Central memory CD4-positive, alpha-beta T cell (primary cell): Measurements from ENCODE around the gene LYPD4.

Experiments
- DNase-seq: peaks from one replicate; pipeline ENCODE4 v3.0.0; 2022

The LYPD4 gene

GRCh38 chr19:41850381-41850780, 5.9 kb upstream of the LYPD4 start:
- DNase-seq = no peak

DNA sequence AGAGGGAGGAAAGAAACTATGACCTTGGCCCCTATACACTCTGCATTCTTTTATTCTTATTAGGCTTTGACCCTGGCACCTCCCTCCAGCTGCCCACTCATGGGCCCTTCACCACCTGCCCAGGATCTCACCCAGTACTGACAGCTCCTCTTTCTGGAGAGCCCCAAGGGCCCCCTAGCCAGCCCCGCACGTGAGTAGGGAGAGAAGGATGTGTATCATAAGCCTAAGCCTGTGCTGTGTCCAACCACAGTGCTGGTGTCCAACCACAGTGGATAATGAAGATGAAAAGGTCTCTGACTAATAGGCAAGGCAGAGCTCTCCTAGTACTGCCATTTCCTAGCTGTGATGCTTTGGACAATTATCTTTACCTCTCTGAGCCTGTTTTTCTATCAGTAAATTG, 4.6 kb upstream of the LYPD4 start:
- no peak for DNase-seq

DNA sequence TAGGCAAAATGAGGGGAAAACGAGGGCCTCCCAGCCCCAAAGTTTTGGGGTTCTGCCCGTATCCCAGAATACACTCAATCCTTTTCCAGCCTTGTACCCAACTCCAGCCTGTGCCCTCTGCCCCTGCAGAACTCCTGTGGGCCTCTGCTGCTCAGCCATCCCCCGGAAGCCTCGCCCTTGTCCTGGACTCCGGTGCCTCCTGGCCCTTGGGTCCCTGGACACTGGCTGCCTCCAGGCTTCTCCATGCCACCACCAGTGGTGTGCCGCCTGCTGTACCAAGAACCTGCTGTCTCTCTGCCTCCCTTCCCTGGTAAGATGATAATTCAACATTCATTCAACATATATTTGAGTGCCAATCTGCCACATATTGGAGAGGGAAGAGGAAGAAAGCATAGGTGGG, 4.2 kb upstream of the LYPD4 start:
- no peak for DNase-seq

GRCh38 chr19:41847351-41848105, 3.0 kb upstream of the LYPD4 start:
- no peak for DNase-seq

DNA sequence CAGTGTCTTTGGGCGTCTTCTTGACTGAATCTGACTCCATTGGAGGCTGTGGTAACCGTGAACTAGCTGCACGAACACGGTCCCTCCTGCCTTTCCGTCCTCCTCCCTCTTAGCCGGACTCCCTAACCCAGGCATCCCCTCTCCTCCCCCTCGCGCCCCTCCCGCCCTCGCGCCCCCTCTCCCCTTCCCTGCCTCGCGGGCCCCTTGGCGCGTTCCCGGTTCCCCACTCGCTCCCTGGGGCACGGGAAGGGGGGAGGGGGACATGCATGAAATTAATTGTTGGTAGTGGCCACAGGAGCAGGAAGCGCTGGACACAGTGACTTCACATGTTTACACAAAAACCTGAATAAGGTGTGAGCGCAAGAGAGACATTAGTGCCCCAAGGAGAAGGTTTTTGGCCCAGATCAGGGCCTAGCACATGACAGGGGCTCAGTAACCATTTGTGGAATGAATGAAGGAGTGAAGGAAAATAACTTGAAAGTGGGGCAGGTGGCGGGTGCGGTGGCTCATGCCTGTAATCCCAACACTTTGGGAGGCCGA, 638 bp upstream of the LYPD4 start:
- DNase-seq = no peak

- DNase-seq = no peak
Observed at GRCh38 chr19:41845001-41845050, 343 bp upstream of the LYPD4 start, which contains the start of gene DMRTC2. Gene DMRTC2 (plus strand): TSS chr19:41845042. CDS start chr19:41847429, 2,387 bp downstream.

- no peak for DNase-seq
Observed at GRCh38 chr19:41843371-41843770, 1.1 kb downstream of the LYPD4 start.

DNA sequence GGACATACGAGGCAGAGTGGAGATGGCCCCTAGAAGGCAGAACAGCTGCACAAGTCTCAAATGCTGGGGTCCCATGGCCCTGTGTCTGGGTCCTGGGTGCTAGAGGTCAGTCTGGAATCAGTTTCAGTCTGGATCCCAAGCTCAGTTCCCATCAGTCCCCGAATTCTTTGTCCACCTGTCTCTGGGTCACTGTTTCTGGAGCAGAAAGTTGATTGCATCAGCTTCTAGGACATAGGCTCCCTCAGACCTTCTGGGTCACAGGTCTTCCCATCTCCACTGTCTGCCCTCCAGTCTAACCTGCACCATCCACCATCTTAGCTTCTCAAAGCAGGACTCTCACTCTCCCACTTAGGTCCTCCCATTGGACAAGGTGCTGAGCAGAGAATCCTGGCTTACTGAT, 5.3 kb downstream of the LYPD4 start:
- no peak for DNase-seq

DNA sequence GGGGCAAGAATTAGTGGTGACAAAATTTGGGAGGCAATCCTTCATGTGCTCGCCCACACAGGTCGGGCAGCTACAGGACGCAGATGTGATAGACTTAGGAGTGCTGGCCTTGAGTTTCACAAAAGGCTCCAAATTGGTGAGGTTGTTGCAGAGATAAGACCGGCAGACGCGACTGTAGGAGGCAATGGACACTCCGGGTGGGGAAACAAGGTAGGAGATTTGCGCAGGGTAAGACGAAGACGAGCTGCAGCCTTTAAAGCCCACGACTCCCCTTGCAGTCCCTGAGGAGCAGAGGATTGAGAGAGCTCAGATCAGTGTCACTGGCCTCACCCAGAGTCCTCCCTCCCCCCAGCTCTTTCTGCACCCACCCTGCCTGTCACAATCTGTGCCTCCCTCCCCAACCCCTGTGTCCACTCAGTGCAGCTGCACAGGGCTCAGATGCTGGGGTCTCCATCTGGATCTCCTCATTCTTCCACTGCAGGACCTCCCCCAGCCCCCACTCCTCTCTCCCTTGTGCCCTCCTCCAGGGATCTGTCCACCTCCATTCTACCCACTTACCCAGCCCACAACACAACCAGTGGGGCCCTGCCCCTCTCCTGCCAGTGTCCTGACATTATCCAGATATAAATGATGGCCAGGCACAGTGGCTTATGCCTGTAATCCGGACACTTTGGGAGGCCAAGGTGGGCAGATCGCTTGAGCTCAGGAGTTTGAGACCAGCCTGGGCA, 6.3 kb downstream of the LYPD4 start:
- DNase-seq = no peak

- DNase-seq = peak; percentile 39
Observed at GRCh38 chr19:41821003-41821735, 23.3 kb downstream of the LYPD4 start.

DNA sequence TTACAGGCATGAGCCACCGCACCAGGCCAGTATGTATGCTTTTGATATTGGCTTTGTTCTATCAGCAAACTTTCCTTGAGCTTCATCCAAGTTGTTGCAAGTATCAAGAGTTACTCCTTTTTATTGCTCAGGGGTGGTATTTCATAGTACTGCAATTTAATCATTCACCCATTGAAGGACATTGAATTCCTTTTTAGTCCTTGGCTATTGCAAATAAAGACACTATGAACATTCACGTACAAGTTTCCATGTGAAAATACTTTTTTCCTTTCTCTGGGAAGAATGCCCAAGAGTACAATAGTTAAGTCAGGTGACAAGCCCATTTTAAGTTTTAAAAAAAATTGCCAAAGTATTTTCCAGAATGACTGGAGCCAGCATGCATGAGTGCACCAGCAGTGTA, 27.7 kb downstream of the LYPD4 start:
- DNase-seq = no peak

GRCh38 chr19:41815301-41815700, 29.2 kb downstream of the LYPD4 start:
- DNase-seq = no peak

DNA sequence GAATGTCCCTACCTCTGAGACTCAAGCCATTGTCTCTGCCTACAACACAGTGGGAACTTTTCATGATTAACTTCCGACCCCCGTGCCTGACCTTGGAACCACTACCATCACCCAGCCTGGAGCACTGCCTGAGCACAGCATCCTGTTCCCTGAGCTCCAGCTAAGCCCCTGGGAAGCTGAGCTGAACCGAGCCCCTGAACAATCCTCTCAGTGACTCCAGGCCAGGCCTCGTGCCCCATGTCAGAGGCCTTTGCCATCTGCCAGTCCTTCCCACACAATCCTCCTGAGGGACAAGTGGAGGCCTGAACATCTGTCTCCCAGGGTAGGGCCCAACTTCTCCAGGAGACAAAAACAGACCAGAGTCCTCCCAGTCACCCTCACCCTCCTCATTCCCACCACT, 30.6 kb downstream of the LYPD4 start:
- no peak for DNase-seq

- DNase-seq = no peak
Observed at GRCh38 chr19:41811981-41812380, 32.5 kb downstream of the LYPD4 start.

DNA sequence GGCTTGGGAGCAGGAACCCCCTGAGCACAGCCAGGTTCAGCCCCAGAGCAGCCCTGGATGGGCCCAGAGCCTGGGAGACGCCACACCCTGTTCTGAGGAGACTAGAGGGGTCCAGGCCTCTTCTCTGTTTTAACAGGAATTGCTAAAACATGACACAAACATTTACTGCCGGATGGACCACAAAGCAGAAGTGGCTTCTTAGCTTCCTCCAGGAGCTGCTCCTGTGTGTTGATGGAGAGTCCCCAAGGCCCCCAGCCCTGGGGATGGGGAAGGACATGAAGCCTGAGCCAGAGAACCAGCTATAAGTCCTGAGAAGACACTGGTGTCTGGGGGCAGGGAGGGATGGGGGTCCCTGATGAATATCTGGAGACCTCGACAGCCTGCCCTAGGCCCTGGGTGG, 33.4 kb downstream of the LYPD4 start:
- no peak for DNase-seq

- DNase-seq = no peak
Observed at GRCh38 chr19:41810301-41810700, 34.2 kb downstream of the LYPD4 start.

DNA sequence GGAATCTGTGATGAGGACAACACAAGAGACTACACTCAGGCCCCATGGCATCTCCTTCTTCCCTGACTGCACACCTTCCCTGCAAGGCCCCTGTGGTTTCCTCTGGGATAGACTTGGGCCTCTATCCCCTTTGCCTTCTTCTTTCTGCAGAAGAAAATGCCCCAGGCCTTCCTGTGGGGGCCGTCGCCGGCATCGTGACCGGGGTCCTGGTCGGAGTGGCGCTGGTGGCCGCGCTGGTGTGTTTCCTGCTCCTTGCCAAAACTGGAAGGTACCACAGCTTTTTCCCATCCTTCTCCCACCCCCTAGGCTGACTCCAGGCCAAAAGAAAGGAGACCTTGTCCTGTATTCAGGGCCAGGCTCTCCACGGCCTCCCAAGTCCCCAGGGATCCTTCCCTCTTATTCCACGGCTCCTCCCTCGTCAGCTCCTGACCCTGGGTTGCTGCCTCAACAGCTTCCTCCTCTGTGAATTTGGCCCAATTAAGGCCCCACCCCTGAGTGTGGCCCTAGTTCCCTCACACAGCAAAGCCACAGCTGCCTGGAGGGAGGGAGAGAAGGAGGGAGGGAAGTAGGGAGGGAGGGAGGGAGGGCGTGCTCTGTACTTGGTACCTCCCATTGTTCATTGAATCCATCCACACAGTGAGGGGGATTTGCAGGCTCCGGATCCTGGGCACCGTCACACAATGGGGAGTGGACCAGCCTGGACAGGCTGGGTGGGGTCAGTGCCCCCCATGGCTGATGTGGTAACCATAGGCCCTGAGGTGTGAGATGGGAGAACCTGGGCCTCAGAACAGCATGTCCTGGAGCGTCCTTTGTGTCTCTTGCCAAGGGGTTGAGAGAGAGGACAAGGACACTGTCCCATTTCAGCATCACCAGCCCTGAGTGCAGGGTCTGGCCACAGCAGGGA, 35.6 kb downstream of the LYPD4 start:
- no peak for DNase-seq

- DNase-seq = no peak
Observed at GRCh38 chr19:41807176-41807575, 37.3 kb downstream of the LYPD4 start.

DNA sequence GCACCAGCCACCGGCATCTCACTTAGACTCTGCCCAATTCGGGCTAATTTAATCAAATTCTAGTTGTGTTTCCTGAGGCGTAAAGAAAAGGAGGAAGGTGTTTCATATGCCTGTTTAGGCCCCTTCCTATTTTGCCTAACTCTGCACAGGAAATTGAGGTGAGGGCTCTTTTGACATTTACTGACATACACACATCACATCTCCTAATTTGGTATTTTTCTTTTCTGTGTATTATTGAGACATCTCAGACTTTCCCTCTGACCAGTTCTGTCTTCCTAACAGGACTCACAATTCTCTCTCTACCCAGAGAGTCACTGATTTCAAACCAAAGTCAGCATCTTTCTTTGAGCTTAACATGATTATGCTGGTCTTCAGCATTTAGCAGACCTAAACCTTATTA, 40.1 kb downstream of the LYPD4 start:
- no peak for DNase-seq

- no peak for DNase-seq
Observed at GRCh38 chr19:41802770-41803169, 41.7 kb downstream of the LYPD4 start.

GRCh38 chr19:41801792-41802211, 42.7 kb downstream of the LYPD4 start:
- no peak for DNase-seq

DNA sequence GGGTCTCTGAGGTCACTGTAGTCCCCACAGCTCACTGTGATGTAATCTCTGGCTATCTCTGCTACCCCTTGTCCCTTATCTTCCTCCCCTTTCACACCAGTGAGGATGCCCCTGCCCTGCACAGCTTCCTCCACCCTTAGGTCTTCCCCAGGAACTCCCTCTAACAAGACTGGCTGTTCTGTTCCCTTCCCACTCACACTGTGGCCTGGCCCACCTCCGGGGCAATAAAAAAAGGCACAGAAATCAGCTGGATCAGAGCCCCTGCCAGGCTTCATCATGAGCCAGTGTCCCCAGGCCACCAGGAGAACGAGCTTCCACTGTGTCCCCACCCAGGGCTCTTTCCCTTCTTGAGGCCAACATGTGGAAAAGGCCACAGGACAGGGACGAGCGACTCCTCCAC, 43.5 kb downstream of the LYPD4 start:
- DNase-seq = no peak

DNA sequence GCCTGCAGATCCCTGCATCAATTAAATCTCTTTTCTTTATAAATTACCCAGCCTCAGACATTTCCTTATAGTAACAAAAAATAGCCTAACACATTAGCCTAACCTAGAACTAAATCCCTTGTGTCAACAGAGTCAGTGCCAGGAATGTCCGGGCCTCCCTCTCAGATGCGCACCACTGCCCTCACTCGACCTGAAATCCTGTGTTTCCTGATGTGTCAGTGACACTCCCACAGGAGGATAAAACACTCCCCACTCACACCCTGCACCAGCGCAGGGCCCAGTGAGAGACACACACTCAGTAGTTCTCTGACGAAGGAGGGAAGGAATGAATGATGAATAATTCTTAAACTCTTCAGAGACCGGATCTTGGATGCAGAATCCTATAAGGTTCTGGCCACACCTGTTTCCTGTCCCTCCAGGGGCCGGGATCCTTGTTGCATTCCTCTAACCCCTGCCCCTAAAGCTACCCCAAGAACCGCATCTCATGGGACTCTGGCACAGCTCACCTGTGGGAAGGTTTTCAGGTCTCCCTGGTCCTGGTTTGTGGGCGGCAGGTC, 45.0 kb downstream of the LYPD4 start:
- DNase-seq = no peak
